HFF-Myc (cell line): ENCODE results near the gene CCL5.

Source experiments
- DNase-seq: peaks from one replicate; pipeline ENCODE4 v3.0.0-alpha.2; 2011; ENCODE audit warnings: low read depth; ENCODE audit errors: extremely low read depth
- H3K4me3 ChIP-seq: replicated peaks from 2 replicates; pipeline ENCODE4 v1.5.1; 2011; ENCODE audit warnings: low read depth, mild to moderate bottlenecking, control low read depth, low read length
- CTCF ChIP-seq: IDR thresholded peaks from 2 replicates; pipeline ENCODE4 v1.5.1; 2012; ENCODE audit warnings: mild to moderate bottlenecking, low read depth, low read length, control low read depth; ENCODE audit errors: missing control alignments

The CCL5 gene

GRCh38 chr17:35906926-35907637 is 26.9 kb upstream of the CCL5 start:
- H3K4me3 ChIP-seq = no peak overlapping the region
- no peak for TF ChIP-seq CTCF
- DNase-seq = no peak

- TF ChIP-seq CTCF = no peak
- DNase-seq = no peak
- no peak overlapping the region for H3K4me3 ChIP-seq
These were observed 26.2 kb upstream of the CCL5 start for GRCh38 chr17:35906191-35906925.

GRCh38 chr17:35903451-35903850 is 23.3 kb upstream of the CCL5 start:
- no peak overlapping the region for H3K4me3 ChIP-seq
- no peak for DNase-seq
- TF ChIP-seq CTCF = no peak

DNA sequence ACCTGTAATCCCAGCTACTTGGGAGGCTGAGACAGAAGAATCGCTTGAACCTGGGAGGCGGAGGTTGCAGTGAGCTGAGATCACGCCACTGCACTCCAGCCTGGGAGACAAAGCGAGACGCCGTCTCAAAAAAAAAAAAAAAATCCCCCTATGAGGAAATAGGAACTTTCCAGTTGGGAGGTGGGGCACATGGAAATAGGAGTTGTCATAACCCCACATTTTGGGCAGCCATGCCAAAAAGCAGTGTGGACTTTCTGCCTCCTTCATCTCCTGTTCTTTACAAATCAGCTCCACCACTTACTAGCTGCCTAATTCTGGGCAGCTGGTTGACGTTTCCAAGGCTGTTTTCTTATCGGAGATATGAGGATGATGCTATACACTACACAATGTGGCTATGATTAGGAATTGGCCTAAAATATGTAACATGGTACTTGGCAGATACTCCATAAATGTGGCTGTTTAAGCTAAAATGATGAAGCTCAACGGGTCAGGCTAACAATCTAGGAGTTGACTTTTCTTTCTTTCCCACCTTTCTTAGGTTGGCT is 21.5 kb upstream of the CCL5 start:
- no peak for TF ChIP-seq CTCF
- DNase-seq = no peak
- no peak overlapping the region for H3K4me3 ChIP-seq

DNA sequence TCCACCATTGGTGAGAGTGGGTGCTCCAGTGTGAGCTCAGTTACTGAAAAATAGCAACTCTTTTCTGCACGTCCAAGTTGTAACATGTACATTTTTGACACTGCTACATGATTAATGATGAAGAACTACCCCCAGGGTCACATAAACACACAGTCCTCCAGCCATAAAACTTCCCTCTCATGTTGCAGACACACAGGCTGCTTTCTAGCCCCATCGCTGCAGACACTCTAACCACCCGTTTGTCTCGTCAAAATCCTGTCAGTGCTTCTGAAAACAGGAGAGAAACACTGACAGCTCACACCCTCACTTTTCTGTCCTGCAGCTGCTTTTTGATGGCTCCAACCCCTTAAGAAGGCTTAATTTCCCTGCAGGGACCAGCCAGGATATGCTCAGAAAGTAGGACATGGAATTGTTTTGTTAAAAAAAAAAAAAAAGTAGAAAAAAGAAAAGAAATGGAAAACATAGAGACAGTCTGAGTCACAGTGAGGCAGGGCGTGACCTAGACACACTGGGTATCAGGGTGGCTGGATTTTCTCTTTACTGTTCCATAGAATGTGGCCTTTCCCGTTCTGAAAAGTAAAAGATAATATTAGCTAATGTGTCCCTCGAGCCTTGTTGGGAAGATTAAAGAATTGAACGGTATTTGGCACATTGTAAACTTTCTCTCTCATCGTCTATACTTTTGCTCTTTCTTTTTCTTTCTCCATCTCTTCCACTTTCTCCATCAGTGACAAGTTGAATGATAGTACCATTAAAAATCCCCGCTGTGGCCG is 20.7 kb upstream of the CCL5 start:
- TF ChIP-seq CTCF = no peak
- no peak overlapping the region for H3K4me3 ChIP-seq

DNA sequence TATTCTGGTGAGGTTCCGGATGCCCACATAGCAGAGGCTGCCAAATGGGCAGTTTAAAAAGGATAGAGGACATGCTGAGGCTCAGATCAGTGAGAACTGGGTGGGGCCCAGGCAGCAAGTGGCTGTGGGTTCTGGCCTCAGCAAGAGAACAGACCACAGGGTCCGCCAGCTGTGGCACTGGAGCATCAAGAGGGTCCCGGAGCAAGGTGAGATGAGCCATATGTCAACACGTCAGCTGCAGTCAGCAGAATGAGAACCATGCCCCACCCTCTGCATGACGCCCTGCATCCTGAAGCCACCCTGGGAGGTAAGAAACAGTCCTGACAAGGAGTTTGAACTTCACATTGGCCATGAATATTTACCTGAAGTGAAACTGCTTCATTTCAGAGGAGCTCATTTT is 20.1 kb upstream of the CCL5 start:
- no peak for DNase-seq
- H3K4me3 ChIP-seq = no peak overlapping the region
- no peak for TF ChIP-seq CTCF

More for the DNA sequence above, 20.7 kb upstream of the CCL5 start:
- no peak for DNase-seq
